ENCODE data around the gene UBAP1L.

- TF ChIP-seq CTCF (conservative IDR thresholded peaks at IDR 0.05 in 1 of 2, IDR thresholded peaks at IDR 0.05 in 1 of 2; ENCODE audit: extremely low read depth in 1 of 2, insufficient read depth in 1 of 2, low read depth in 1 of 2, low read length in 2 of 2) = no peak
- no peak for TF ChIP-seq EZH2 (IDR thresholded peaks at IDR 0.05; ENCODE audit: borderline replicate concordance, low read length)
These were observed 38.3 kb downstream of the UBAP1L start, which contains the start of gene KBTBD13 for GRCh38 chr15:65076486-65077290.
